PC-3 (cell line): ENCODE results near the gene CEP97. TPM values are rescaled to one million over a fixed set of nuclear protein-coding genes. Genes with fewer than 3 reads are reported as not detected.

Experiments
- ATAC-seq: fragments of 200-7000 bp; cut with Tn5 transposase; 2 replicates; pipeline ENCODE4 v1.9.1; 2020; ENCODE audit warnings: mild to moderate bottlenecking, moderate library complexity
- BruUV-seq: library from RNA; stranded (reverse); fragments of 400-500 nt; replicated peaks from 2 replicates; lab custom pipeline; 2021; lab: Mats Ljungman, UMichigan
- CTCF ChIA-PET: fragments of 300-600 bp; sonication (Branson Sonifier 250); formaldehyde crosslinking; loops from one replicate; lab custom pipeline; 2022; ENCODE audit warnings: antibody characterized with exemption; lab: Charles Lee
- POLR2A ChIA-PET: fragments of 300-600 bp; sonication (Branson Sonifier 250); formaldehyde crosslinking; loops from one replicate; lab custom pipeline; 2022; ENCODE audit warnings: antibody characterized with exemption; ENCODE audit not compliant: unreplicated experiment; lab: Charles Lee
- DNase-seq: peaks from one replicate; pipeline ENCODE4 v3.0.0-alpha.2; 2015
- H2AFZ ChIP-seq: fragments of 300-600 bp; sonication (generic); 2 replicates; pipeline ENCODE4 v1.6.0; 2016; ENCODE audit warnings: antibody characterized with exemption, low read length
- H3F3A ChIP-seq: fragments of 300-600 bp; sonication (generic); one replicate; pipeline ENCODE4 v1.6.0; 2017; ENCODE audit warnings: antibody characterized with exemption, low read length, control low read depth, mild to moderate bottlenecking; ENCODE audit not compliant: unreplicated experiment
- H3K27ac ChIP-seq: fragments of 300-600 bp; sonication (generic); 2 replicates; pipeline ENCODE4 v1.5.1; 2016; ENCODE audit warnings: mild to moderate bottlenecking, low read length
- H3K27me3 ChIP-seq: fragments of 300-600 bp; sonication (generic); 2 replicates; pipeline ENCODE4 v1.6.1; 2016; ENCODE audit warnings: low read length, mixed read lengths
- H3K36me3 ChIP-seq: fragments of 300-600 bp; sonication (generic); 2 replicates; pipeline ENCODE4 v1.6.1; 2016; ENCODE audit warnings: low read depth, mixed run types, low read length, mixed read lengths
- H3K4me1 ChIP-seq: fragments of 300-600 bp; sonication (generic); 2 replicates; pipeline ENCODE4 v1.5.1; 2016; ENCODE audit warnings: low read length; ENCODE audit not compliant: insufficient read depth
- H3K4me2 ChIP-seq: fragments of 300-600 bp; sonication (generic); 2 replicates; pipeline ENCODE4 v1.6.0; 2016; ENCODE audit warnings: low read length
- H3K4me3 ChIP-seq: fragments of 300-600 bp; sonication (generic); 2 replicates; pipeline ENCODE4 v1.5.1; 2016; ENCODE audit warnings: mild to moderate bottlenecking, low read length, mixed read lengths
- H3K79me2 ChIP-seq: fragments of 300-600 bp; sonication (generic); 2 replicates; pipeline ENCODE4 v1.6.1; 2017; ENCODE audit warnings: low read length, mixed read lengths
- H3K9ac ChIP-seq: fragments of 300-600 bp; sonication (generic); 2 replicates; pipeline ENCODE4 v1.6.0; 2016; ENCODE audit warnings: mild to moderate bottlenecking, low read length
- H3K9me2 ChIP-seq: fragments of 300-600 bp; sonication (generic); replicated peaks from 2 replicates; pipeline ENCODE4 v1.6.1; 2016; ENCODE audit warnings: mixed run types, low read length, mixed read lengths
- H3K9me3 ChIP-seq: fragments of 300-600 bp; sonication (generic); 2 replicates; pipeline ENCODE4 v1.6.1; 2016; ENCODE audit warnings: low read length, mixed read lengths
- H4K20me1 ChIP-seq: fragments of 300-600 bp; sonication (generic); 2 replicates; pipeline ENCODE4 v1.6.1; 2016; ENCODE audit warnings: low read length, mixed read lengths
- CTCF ChIP-seq: fragments of 300-600 bp; sonication (generic); conservative IDR thresholded peaks from 2 replicates; pipeline ENCODE4 v1.5.1; 2017; ENCODE audit warnings: antibody characterized with exemption, low read depth, mild to moderate bottlenecking, low read length
- EZH2 ChIP-seq: fragments of 300-600 bp; sonication (generic); IDR thresholded peaks from one replicate; pipeline ENCODE4 v1.6.1; 2017; ENCODE audit warnings: antibody characterized with exemption, mild to moderate bottlenecking, low read length; ENCODE audit not compliant: unreplicated experiment
- EZH2phosphoT487 ChIP-seq: fragments of 300-600 bp; sonication (generic); IDR thresholded peaks from 2 replicates; pipeline ENCODE4 v1.6.1; 2018; ENCODE audit warnings: mild to moderate bottlenecking, antibody characterized with exemption, low read length, borderline replicate concordance
- intact Hi-C: fragments of 100-400 bp; cut with micrococcal nuclease; formaldehyde crosslinking; loops from 2 replicates; pipeline ENCODE4 v1.9.0; 2023
- total RNA-seq: library from RNA; depleted of rRNA; stranded (reverse); fragments of >200 nt; gene quantifications from 2 replicates; pipeline ENCODE4 v1.2.3, GENCODE V29; 2014

CEP97 gene
- total RNA-seq, 1 experiment from 2014 or later: 12.1 TPM

GRCh38 chr3:101816215-101817149 is 92.1 kb downstream of the CEP97 start:
- intact Hi-C loops: loop anchor here (10.0 kb wide), 1 partner anchor 318 kb away; no protein-coding TSS in a partner anchor
- no TSS peak for BruUV-seq
- H2AFZ ChIP-seq: no peak overlapping the region
- ChIA-PET POLR2A (no interaction called here), CTCF (no interaction called here)
- H3K9me3 ChIP-seq: no peaks in the 10 kb centered on the region
- H3K36me3 ChIP-seq: no peaks in the 10 kb centered on the region; the same call in 1 of the 2 replicates
- no peak for TF ChIP-seq EZH2
- no peak for TF ChIP-seq CTCF
- no peak for TF ChIP-seq EZH2phosphoT487
- ATAC-seq (peak; percentile 66), DNase-seq (peak; percentile 76)
- no peaks in the 10 kb centered on the region for H3K79me2 ChIP-seq
- peaks cover 19% of the 10 kb centered on the region for H3K4me1 ChIP-seq
- no peaks in the 10 kb centered on the region for H3K27me3 ChIP-seq
- peak overlapping the region; percentile 20; the same call in 1 of the 2 replicates for H3K9ac ChIP-seq
- H3F3A ChIP-seq: no peaks in the 10 kb centered on the region
- H3K9me2 ChIP-seq: no peaks in the 10 kb centered on the region
- no peaks in the 10 kb centered on the region for H4K20me1 ChIP-seq
- H3K4me2 ChIP-seq: no peak overlapping the region
- no peak overlapping the region for H3K4me3 ChIP-seq
- peak overlapping the region; percentile 69 for H3K27ac ChIP-seq

- no peak overlapping the region for H3K9ac ChIP-seq
- no peaks in the 10 kb centered on the region; the same call in 1 of the 2 replicates for H3K36me3 ChIP-seq
- H3F3A ChIP-seq: no peaks in the 10 kb centered on the region
- no peak overlapping the region for H3K4me3 ChIP-seq
- H2AFZ ChIP-seq: no peak overlapping the region
- ATAC-seq (no peak), DNase-seq (no peak)
- no peaks in the 10 kb centered on the region for H4K20me1 ChIP-seq
- no peaks in the 10 kb centered on the region for H3K9me3 ChIP-seq
- TF ChIP-seq CTCF (no peak), EZH2 (no peak), EZH2phosphoT487 (no peak)
- no peak overlapping the region for H3K4me2 ChIP-seq
- no peaks in the 10 kb centered on the region for H3K79me2 ChIP-seq
- H3K9me2 ChIP-seq: no peaks in the 10 kb centered on the region
- ChIA-PET POLR2A (no interaction called here), CTCF (no interaction called here)
- no peaks in the 10 kb centered on the region for H3K27me3 ChIP-seq
- BruUV-seq: no TSS peak
- intact Hi-C loops: loop anchor here (10.0 kb wide), 1 partner anchor 317 kb away; no protein-coding TSS in a partner anchor
- peaks cover 19% of the 10 kb centered on the region for H3K4me1 ChIP-seq
- H3K27ac ChIP-seq: no peak overlapping the region
These were observed 93.6 kb downstream of the CEP97 start for GRCh38 chr3:101817992-101818391.
